22Rv1 (cell line): ENCODE measurements around the gene GPC5.

Experiments used
- H3K27ac ChIP-seq: fragments of 450-650 bp; 2 replicates; pipeline ENCODE4 v1.5.1; 2017
- CTCF ChIP-seq: fragments of 450-650 bp; IDR thresholded peaks from 2 replicates; pipeline ENCODE4 v1.5.1; 2017; ENCODE audit warnings: mild to moderate bottlenecking
- ZFX ChIP-seq: fragments of 450-650 bp; IDR thresholded peaks from 2 replicates; pipeline ENCODE4 v1.6.1; 2017; ENCODE audit warnings: antibody characterized with exemption, borderline replicate concordance

Gene GPC5

GRCh38 chr13:91804724-91805123, 406.3 kb downstream of the GPC5 start:
- TF ChIP-seq ZFX (no peak), CTCF (no peak)
- no peak overlapping the region for H3K27ac ChIP-seq

DNA sequence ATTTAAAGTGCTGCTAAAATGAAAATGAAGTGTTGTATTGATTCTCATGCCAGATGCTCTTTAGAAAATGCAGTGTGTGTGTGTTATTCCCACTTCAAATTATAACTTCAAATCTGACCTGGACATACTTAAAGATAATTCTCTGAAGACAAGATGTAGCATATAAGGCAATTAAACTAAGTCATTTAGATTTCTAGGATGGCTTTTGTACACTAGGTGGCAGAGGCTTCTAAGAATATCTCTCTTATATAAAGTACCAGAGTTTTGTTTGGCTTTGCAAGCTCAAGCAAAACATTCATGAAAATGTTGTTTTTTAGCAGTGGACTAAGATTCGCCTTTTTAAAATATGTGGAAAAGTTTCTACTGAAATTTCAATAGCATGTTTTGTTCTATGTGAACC, 407.2 kb downstream of the GPC5 start:
- no peak overlapping the region for H3K27ac ChIP-seq
- TF ChIP-seq CTCF (peak; percentile 20; the same call in 1 of the 2 replicates), ZFX (no peak)

- no peak for TF ChIP-seq CTCF
- no peak for TF ChIP-seq ZFX
- H3K27ac ChIP-seq, result no peak overlapping the region
Measured at GRCh38 chr13:91809161-91809560, 410.7 kb downstream of the GPC5 start.

- H3K27ac ChIP-seq, result no peak overlapping the region
- TF ChIP-seq ZFX (no peak), CTCF (no peak)
Measured at GRCh38 chr13:91813253-91813652, 414.8 kb downstream of the GPC5 start.

- H3K27ac ChIP-seq, result no peak overlapping the region
- no peak for TF ChIP-seq ZFX
- no peak for TF ChIP-seq CTCF
Measured at GRCh38 chr13:91816263-91816807, 417.9 kb downstream of the GPC5 start.

DNA sequence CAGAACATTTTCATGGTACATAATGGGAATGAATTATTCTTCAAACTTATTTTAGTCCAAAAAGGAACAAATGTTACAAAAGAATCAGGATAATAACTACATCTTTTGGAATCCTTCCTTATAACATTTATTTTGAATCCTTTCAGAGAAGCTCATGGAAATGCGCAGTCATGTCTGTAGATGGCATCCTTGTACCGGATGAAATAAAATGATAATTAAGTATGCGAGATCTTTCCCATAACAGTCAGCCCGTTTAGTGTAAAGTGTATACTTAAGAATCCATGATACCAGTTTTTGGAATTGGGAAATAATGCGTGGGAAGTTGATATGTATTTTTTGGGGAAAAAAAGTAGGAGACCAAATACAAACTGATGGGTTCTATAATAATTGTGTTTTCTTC, 418.8 kb downstream of the GPC5 start:
- TF ChIP-seq CTCF, result peak; percentile 57
- no peak for TF ChIP-seq ZFX

GRCh38 chr13:91824416-91824815, 426.0 kb downstream of the GPC5 start:
- TF ChIP-seq ZFX (no peak), CTCF (no peak)
- no peak overlapping the region for H3K27ac ChIP-seq

More for the DNA sequence above, 418.8 kb downstream of the GPC5 start:
- no peak overlapping the region for H3K27ac ChIP-seq
